Measurements from ENCODE around the gene TTC9. TPM values are rescaled to one million over a fixed set of nuclear protein-coding genes. Genes with fewer than 3 reads are reported as not detected.
A peak's percentile ranks its signal among the peaks of the same experiment; 100 is the strongest.

Gene TTC9
- total RNA-seq, 6 donors from 2014 or later: 3.1 to 8.6 (median 6.2) TPM

GRCh38 chr14:70709726-70710382 is 68.1 kb downstream of the TTC9 start:
- TF ChIP-seq, protein P1, sequence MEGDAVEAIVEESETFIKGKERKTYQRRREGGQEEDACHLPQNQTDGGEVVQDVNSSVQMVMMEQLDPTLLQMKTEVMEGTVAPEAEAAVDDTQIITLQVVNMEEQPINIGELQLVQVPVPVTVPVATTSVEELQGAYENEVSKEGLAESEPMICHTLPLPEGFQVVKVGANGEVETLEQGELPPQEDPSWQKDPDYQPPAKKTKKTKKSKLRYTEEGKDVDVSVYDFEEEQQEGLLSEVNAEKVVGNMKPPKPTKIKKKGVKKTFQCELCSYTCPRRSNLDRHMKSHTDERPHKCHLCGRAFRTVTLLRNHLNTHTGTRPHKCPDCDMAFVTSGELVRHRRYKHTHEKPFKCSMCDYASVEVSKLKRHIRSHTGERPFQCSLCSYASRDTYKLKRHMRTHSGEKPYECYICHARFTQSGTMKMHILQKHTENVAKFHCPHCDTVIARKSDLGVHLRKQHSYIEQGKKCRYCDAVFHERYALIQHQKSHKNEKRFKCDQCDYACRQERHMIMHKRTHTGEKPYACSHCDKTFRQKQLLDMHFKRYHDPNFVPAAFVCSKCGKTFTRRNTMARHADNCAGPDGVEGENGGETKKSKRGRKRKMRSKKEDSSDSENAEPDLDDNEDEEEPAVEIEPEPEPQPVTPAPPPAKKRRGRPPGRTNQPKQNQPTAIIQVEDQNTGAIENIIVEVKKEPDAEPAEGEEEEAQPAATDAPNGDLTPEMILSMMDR (IDR thresholded peaks at IDR 0.05): no peak
- H3K4me1 ChIP-seq: peaks cover 0 to 8% (median 2%) of the 10 kb centered on the region in 4 donors
- H3K27me3 ChIP-seq: no peaks in the 10 kb centered on the region
- H3K36me3 ChIP-seq: no peaks in the 10 kb centered on the region
- no peak overlapping the region for H3K4me3 ChIP-seq
- no peak overlapping the region for H3K27ac ChIP-seq
- peak; percentile 32 to 54 for ATAC-seq (ENCODE audit: low FRiP score in 2 of 2)
- H3K9me3 ChIP-seq: no peaks in the 10 kb centered on the region
- peak in 1 of 2 donors; percentile 54 for DNase-seq
- 51 to 55% methylated on average over 6 to 8 of the region's 8 CpGs for WGBS, 2 donors

DNA sequence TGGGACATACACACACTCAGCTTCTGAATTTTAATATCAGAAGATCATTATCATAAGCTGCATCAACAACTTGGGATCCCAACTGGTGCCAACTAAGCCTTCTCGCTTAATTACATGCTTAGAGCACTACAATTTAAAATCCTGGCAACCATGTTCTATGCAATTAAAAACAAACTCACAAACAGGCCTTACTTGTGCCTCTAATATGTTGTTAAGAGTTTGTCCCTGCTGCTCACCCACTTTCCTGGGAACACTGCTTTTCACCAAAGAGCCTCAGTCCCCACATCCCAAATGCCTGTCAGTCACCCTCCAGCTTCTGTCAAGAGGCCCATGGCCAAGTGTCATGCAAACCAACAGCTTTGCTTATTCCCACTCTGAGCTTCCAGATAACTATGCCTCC is 69.7 kb downstream of the TTC9 start:
- WGBS, 2 donors: 100% methylated on average over 1 of the region's 1 CpG
- no peak for DNase-seq
- no peak overlapping the region for H3K27ac ChIP-seq
- no peaks in the 10 kb centered on the region for H3K36me3 ChIP-seq
- H3K4me3 ChIP-seq: no peak overlapping the region
- TF ChIP-seq POLR2A (IDR thresholded peaks at IDR 0.05) (no peak), POLR2AphosphoS5 (IDR thresholded peaks at IDR 0.05) (no peak), EP300 (IDR thresholded peaks at IDR 0.05) (no peak)
- TF ChIP-seq, protein P1 (IDR thresholded peaks at IDR 0.05): no peak
- H3K27me3 ChIP-seq: no peaks in the 10 kb centered on the region
- H3K4me1 ChIP-seq: peaks cover 0 to 8% (median 2%) of the 10 kb centered on the region in 4 donors
- H3K9me3 ChIP-seq: no peaks in the 10 kb centered on the region
- ATAC-seq (ENCODE audit: low FRiP score in 2 of 2): no peak

DNA sequence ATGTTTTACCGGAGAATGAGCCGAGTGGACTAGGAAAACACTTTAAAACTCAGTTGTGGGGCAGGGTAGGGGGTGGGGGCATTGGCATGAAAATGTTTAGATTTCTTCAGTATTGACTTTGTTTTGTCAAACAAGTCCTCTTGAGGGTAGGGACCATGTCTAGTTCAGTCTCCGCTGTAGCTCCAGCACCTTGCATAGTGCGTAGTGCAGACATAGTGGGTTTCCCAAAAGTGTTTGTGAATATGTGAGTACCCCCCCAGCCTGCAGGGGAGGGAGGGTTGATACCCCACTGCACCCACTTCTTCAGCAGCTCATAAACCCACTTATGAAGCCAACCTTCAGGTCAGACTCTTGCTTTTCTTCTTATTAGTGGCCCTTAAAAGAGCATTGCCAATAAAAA is 71.4 kb downstream of the TTC9 start:
- 57 to 97% methylated on average over 4 of the region's 4 CpGs for WGBS, 2 donors
- DNase-seq: no peak
- H3K4me3 ChIP-seq: no peak overlapping the region

GRCh38 chr14:70713511-70713916 is 71.8 kb downstream of the TTC9 start:
- Histone ChIP-seq H3K36me3 (no peaks in the 10 kb centered on the region), H3K27me3 (no peaks in the 10 kb centered on the region), H3K9me3 (no peaks in the 10 kb centered on the region), H3K4me1 (peaks cover 0 to 8% (median 2%) of the 10 kb centered on the region in 4 donors), H3K4me3 (no peak overlapping the region), H3K27ac (no peak overlapping the region)
- ATAC-seq (ENCODE audit: low FRiP score in 2 of 2) (no peak), DNase-seq (no peak)
- no peak for TF ChIP-seq POLR2AphosphoS5 (IDR thresholded peaks at IDR 0.05)
- TF ChIP-seq, protein P1 (IDR thresholded peaks at IDR 0.05): no peak
- no peak for TF ChIP-seq EP300 (IDR thresholded peaks at IDR 0.05)
- TF ChIP-seq POLR2A (IDR thresholded peaks at IDR 0.05): no peak
- 16 to 32% methylated on average over 3 of the region's 3 CpGs for WGBS, 2 donors

More for the DNA sequence above, 71.4 kb downstream of the TTC9 start:
- Histone ChIP-seq H3K36me3 (no peaks in the 10 kb centered on the region), H3K4me1 (peaks cover 0 to 8% (median 2%) of the 10 kb centered on the region in 4 donors), H3K27me3 (no peaks in the 10 kb centered on the region), H3K27ac (no peak overlapping the region), H3K9me3 (no peaks in the 10 kb centered on the region)
- TF ChIP-seq POLR2A (IDR thresholded peaks at IDR 0.05): no peak
- TF ChIP-seq EP300 (IDR thresholded peaks at IDR 0.05): no peak
- no peak for TF ChIP-seq POLR2AphosphoS5 (IDR thresholded peaks at IDR 0.05)
- TF ChIP-seq, protein P1 (IDR thresholded peaks at IDR 0.05): no peak
- no peak for ATAC-seq (ENCODE audit: low FRiP score in 2 of 2)

- no peak overlapping the region for H3K27ac ChIP-seq
- no peak for DNase-seq
- peaks cover 0 to 8% (median 1%) of the 10 kb centered on the region in 4 donors for H3K4me1 ChIP-seq
- no peaks in the 10 kb centered on the region for H3K9me3 ChIP-seq
- 20 to 21% methylated on average over 8 of the region's 8 CpGs for WGBS, 2 donors
- peak in 1 of 2 donors; percentile 63 for ATAC-seq (ENCODE audit: low FRiP score in 2 of 2)
- TF ChIP-seq, protein P1 (IDR thresholded peaks at IDR 0.05): peak; percentile 22 to 70 (median 50)
- TF ChIP-seq POLR2AphosphoS5 (IDR thresholded peaks at IDR 0.05) (no peak), EP300 (IDR thresholded peaks at IDR 0.05) (no peak)
- H3K27me3 ChIP-seq: no peaks in the 10 kb centered on the region
- no peak overlapping the region for H3K4me3 ChIP-seq
- no peaks in the 10 kb centered on the region for H3K36me3 ChIP-seq
Observed at GRCh38 chr14:70714055-70714550, 72.4 kb downstream of the TTC9 start.

Measured in upper lobe of left lung (tissue), 6 donors.